Peyer's patch (tissue), 4 donors: ENCODE data around the gene ZBTB16.

Source experiments
- CTCF ChIP-seq, 6 experiments: fragments of 450-650 bp in 4 of 6; fragments of 200-600 bp in 2 of 6; sonication (generic) in 1 of 6; IDR thresholded peaks; one replicate each; pipeline ENCODE4 v1.5.1; 2017 to 2019; ENCODE audit warnings: antibody characterized with exemption in 6 of 6, mild to moderate bottlenecking in 3 of 6, moderate library complexity in 1 of 6
- POLR2A ChIP-seq, 2 donors: fragments of 450-650 bp; IDR thresholded peaks; one replicate each; pipeline ENCODE4 v1.5.1; 2017; ENCODE audit warnings: antibody characterized with exemption in 2 of 2, mild to moderate bottlenecking in 2 of 2, moderate library complexity in 2 of 2

GRCh38 chr11:114259551-114259983 lies 200.1 kb downstream of the ZBTB16 start:
- TF ChIP-seq CTCF (IDR thresholded peaks at IDR 0.05): no peak
- TF ChIP-seq POLR2A (IDR thresholded peaks at IDR 0.05): no peak
